Skin epidermis (tissue), 12 donors: ENCODE results near the gene ARHGAP25.

Experiments used
- H3K27ac ChIP-seq, 21 experiments: fragments of 200-600 bp; sonication (generic) in 11 of 21; one replicate each; pipeline ENCODE4 v1.5.0; 2020; ENCODE audit warnings: mild to moderate bottlenecking in 3 of 21, inconsistent platforms in 2 of 21, moderate library complexity in 2 of 21
- H3K4me3 ChIP-seq, 7 experiments: fragments of 200-600 bp; sonication (generic) in 2 of 7; one replicate each; pipeline ENCODE4 v1.5.0; 2020; ENCODE audit warnings: inconsistent platforms in 2 of 7, mild to moderate bottlenecking in 2 of 7, moderate library complexity in 1 of 7

Gene ARHGAP25

GRCh38 chr2:68757081-68757480 is 22.5 kb downstream of the ARHGAP25 start:
- H3K27ac ChIP-seq, result no peak overlapping the region
- no peak overlapping the region for H3K4me3 ChIP-seq

GRCh38 chr2:68762100-68762499 is 27.5 kb downstream of the ARHGAP25 start:
- Histone ChIP-seq H3K4me3 (no peak overlapping the region), H3K27ac (peak overlapping the region in 11 of 21 experiments; percentile 1 to 97 (median 28))

GRCh38 chr2:68762665-68763064 is 28.1 kb downstream of the ARHGAP25 start:
- Histone ChIP-seq H3K4me3 (no peak overlapping the region), H3K27ac (peak overlapping the region in 11 of 21 experiments; percentile 1 to 97 (median 28))

- Histone ChIP-seq H3K4me3 (no peak overlapping the region), H3K27ac (peak overlapping the region in 16 of 21 experiments; percentile 31 to 97 (median 67))
These were observed 29.6 kb downstream of the ARHGAP25 start for GRCh38 chr2:68764041-68764805.

- Histone ChIP-seq H3K27ac (peak overlapping the region in 15 of 21 experiments; percentile 31 to 97 (median 69)), H3K4me3 (no peak overlapping the region)
These were observed 30.2 kb downstream of the ARHGAP25 start for GRCh38 chr2:68764806-68765311.

- no peak overlapping the region for H3K4me3 ChIP-seq
- peak overlapping the region in 15 of 21 experiments; percentile 8 to 97 (median 72) for H3K27ac ChIP-seq
These were observed 31.2 kb downstream of the ARHGAP25 start for GRCh38 chr2:68765739-68766375.

- peak overlapping the region in 17 of 21 experiments; percentile 3 to 97 (median 72) for H3K27ac ChIP-seq
These were observed 31.8 kb downstream of the ARHGAP25 start for GRCh38 chr2:68766376-68766845.

GRCh38 chr2:68767031-68767961 is 32.7 kb downstream of the ARHGAP25 start:
- H3K27ac ChIP-seq, result peak overlapping the region in 19 of 21 experiments; percentile 3 to 97 (median 72)
- H3K4me3 ChIP-seq, result no peak overlapping the region

More at GRCh38 chr2:68766376-68766845, 31.8 kb downstream of the ARHGAP25 start:
- no peak overlapping the region for H3K4me3 ChIP-seq

GRCh38 chr2:68767996-68768395 is 33.4 kb downstream of the ARHGAP25 start:
- no peak overlapping the region for H3K4me3 ChIP-seq
- peak overlapping the region in 15 of 21 experiments; percentile 3 to 97 (median 74) for H3K27ac ChIP-seq

- Histone ChIP-seq H3K27ac (peak overlapping the region in 9 of 21 experiments; percentile 25 to 97 (median 81)), H3K4me3 (no peak overlapping the region)
These were observed 33.9 kb downstream of the ARHGAP25 start for GRCh38 chr2:68768461-68768860.

GRCh38 chr2:68768951-68769350 is 34.3 kb downstream of the ARHGAP25 start:
- Histone ChIP-seq H3K4me3 (no peak overlapping the region), H3K27ac (peak overlapping the region in 12 of 21 experiments; percentile 25 to 97 (median 79))

GRCh38 chr2:68769586-68770270 is 35.1 kb downstream of the ARHGAP25 start:
- Histone ChIP-seq H3K4me3 (no peak overlapping the region), H3K27ac (peak overlapping the region in 13 of 21 experiments; percentile 9 to 97 (median 77))

- Histone ChIP-seq H3K27ac (peak overlapping the region in 18 of 21 experiments; percentile 9 to 97 (median 64)), H3K4me3 (no peak overlapping the region)
These were observed 35.9 kb downstream of the ARHGAP25 start for GRCh38 chr2:68770271-68771111.

- peak overlapping the region in 19 of 21 experiments; percentile 9 to 97 (median 61) for H3K27ac ChIP-seq
- no peak overlapping the region for H3K4me3 ChIP-seq
These were observed 36.7 kb downstream of the ARHGAP25 start for GRCh38 chr2:68771211-68771751.

GRCh38 chr2:68772109-68772508 is 37.5 kb downstream of the ARHGAP25 start:
- H3K4me3 ChIP-seq, result no peak overlapping the region
- peak overlapping the region in 11 of 21 experiments; percentile 18 to 97 (median 81) for H3K27ac ChIP-seq

GRCh38 chr2:68774569-68775271 is 40.1 kb downstream of the ARHGAP25 start:
- H3K27ac ChIP-seq, result peak overlapping the region in 20 of 21 experiments; percentile 40 to 97 (median 80)
- peak overlapping the region in 6 of 7 experiments; percentile 23 to 37 (median 28) for H3K4me3 ChIP-seq
